Ovary (tissue), 3 donors: ENCODE data around the gene UBE2Q2.

ENCODE experiments used
- EP300 ChIP-seq: sonication (generic); formaldehyde crosslinking; IDR thresholded peaks from one replicate; pipeline ENCODE4 v1.6.1; 2017; ENCODE audit warnings: antibody characterized with exemption
- POLR2A ChIP-seq: fragments of 450-650 bp; IDR thresholded peaks from one replicate; pipeline ENCODE4 v1.6.1; 2017; ENCODE audit warnings: antibody characterized with exemption, mild to moderate bottlenecking, moderate library complexity
- TF ChIP-seq, protein P1 (sequence below), 3 donors: fragments of 450-650 bp in 2 of 3; fragments of 200-600 bp in 1 of 3; IDR thresholded peaks; one replicate each; pipeline versions ENCODE4 v1.5.1 to v1.8.0; 2016 to 2022; ENCODE audit warnings: antibody characterized with exemption in 3 of 3, mild to moderate bottlenecking in 1 of 3
- donor health status: DM: no; HTN: no; CAD: no.

DNA sequence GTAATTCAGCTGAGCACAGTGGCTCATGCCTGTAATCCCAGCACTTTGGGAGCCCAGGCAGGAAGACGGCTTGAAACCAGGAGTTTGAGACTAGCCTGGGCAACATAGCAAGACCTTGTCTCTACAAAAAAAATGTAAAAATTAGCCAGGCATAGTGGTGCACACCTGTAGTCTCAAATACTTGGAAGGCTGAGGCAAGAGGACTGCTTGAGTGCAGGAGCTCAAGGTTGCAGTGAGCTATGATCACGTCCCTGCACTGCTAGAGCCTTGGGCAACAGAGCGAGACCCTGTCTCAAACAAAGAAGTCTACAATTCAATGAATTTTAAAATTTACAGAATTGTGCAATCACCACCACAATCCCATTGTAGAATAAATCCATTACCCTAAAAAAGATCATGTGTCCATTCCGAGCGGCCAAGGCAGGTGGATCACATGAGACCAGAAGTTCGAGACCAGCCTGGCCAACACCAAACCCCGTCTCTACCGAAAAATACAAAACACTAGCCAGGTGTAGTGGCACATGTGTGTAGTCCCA is 105.6 kb downstream of the UBE2Q2 start:
- TF ChIP-seq POLR2A = no peak
- TF ChIP-seq, protein P1, sequence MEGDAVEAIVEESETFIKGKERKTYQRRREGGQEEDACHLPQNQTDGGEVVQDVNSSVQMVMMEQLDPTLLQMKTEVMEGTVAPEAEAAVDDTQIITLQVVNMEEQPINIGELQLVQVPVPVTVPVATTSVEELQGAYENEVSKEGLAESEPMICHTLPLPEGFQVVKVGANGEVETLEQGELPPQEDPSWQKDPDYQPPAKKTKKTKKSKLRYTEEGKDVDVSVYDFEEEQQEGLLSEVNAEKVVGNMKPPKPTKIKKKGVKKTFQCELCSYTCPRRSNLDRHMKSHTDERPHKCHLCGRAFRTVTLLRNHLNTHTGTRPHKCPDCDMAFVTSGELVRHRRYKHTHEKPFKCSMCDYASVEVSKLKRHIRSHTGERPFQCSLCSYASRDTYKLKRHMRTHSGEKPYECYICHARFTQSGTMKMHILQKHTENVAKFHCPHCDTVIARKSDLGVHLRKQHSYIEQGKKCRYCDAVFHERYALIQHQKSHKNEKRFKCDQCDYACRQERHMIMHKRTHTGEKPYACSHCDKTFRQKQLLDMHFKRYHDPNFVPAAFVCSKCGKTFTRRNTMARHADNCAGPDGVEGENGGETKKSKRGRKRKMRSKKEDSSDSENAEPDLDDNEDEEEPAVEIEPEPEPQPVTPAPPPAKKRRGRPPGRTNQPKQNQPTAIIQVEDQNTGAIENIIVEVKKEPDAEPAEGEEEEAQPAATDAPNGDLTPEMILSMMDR (IDR thresholded peaks at IDR 0.05) = no peak
- no peak for TF ChIP-seq EP300
